Peyer's patch (tissue), 4 donors: Measurements from ENCODE around the gene HJURP. TPM values are rescaled to one million over a fixed set of nuclear protein-coding genes. Genes with fewer than 3 reads are reported as not detected.
A peak's percentile ranks its signal among the peaks of the same experiment; 100 is the strongest.

Experiments used
- DNase-seq, 3 donors: peaks; one replicate each; pipeline ENCODE4 v3.0.0-alpha.2; 2017 to 2019
- H3K27ac ChIP-seq, 4 donors: fragments of 200-600 bp; sonication (generic); one replicate each; pipeline ENCODE4 v1.5.1; 2016 to 2019
- H3K27me3 ChIP-seq, 2 donors: fragments of 200-600 bp; sonication (generic); one replicate each; pipeline ENCODE4 v1.5.1; 2019
- H3K36me3 ChIP-seq, 3 donors: fragments of 200-600 bp; sonication (generic); one replicate each; pipeline ENCODE4 v1.5.1; 2016 to 2019
- H3K4me1 ChIP-seq, 4 donors: fragments of 200-600 bp; sonication (generic); one replicate each; pipeline ENCODE4 v1.5.1; 2016 to 2019
- H3K4me3 ChIP-seq, 4 donors: fragments of 200-600 bp; sonication (generic); 1 replicate in 3 of 4; 2 replicates in 1 of 4; pipeline ENCODE4 v1.5.1; 2016 to 2019; ENCODE audit warnings: mild to moderate bottlenecking in 1 of 4
- H3K9me3 ChIP-seq, 4 donors: fragments of 200-600 bp; sonication (generic); one replicate each; pipeline ENCODE4 v1.5.1; 2016 to 2019; ENCODE audit warnings: mild to moderate bottlenecking in 1 of 4
- POLR2A ChIP-seq, 2 donors: fragments of 450-650 bp; IDR thresholded peaks; one replicate each; pipeline ENCODE4 v1.5.1; 2017; ENCODE audit warnings: antibody characterized with exemption in 2 of 2, mild to moderate bottlenecking in 2 of 2, moderate library complexity in 2 of 2
- total RNA-seq, 4 donors: library from RNA; depleted of rRNA; stranded (reverse); fragments of >200 nt; gene quantifications; one replicate each; pipeline ENCODE4 v1.1.0, GENCODE V29; 2016
- TF ChIP-seq, protein P1 (sequence below), 6 experiments: fragments of 450-650 bp in 4 of 6; fragments of 200-600 bp in 2 of 6; sonication (generic) in 1 of 6; IDR thresholded peaks; one replicate each; pipeline ENCODE4 v1.5.1; 2017 to 2019; ENCODE audit warnings: antibody characterized with exemption in 6 of 6, mild to moderate bottlenecking in 3 of 6, moderate library complexity in 1 of 6

The HJURP gene
- total RNA-seq, 4 donors from 2014 or later, result 2.1 to 10.7 (median 6.1) TPM

DNA sequence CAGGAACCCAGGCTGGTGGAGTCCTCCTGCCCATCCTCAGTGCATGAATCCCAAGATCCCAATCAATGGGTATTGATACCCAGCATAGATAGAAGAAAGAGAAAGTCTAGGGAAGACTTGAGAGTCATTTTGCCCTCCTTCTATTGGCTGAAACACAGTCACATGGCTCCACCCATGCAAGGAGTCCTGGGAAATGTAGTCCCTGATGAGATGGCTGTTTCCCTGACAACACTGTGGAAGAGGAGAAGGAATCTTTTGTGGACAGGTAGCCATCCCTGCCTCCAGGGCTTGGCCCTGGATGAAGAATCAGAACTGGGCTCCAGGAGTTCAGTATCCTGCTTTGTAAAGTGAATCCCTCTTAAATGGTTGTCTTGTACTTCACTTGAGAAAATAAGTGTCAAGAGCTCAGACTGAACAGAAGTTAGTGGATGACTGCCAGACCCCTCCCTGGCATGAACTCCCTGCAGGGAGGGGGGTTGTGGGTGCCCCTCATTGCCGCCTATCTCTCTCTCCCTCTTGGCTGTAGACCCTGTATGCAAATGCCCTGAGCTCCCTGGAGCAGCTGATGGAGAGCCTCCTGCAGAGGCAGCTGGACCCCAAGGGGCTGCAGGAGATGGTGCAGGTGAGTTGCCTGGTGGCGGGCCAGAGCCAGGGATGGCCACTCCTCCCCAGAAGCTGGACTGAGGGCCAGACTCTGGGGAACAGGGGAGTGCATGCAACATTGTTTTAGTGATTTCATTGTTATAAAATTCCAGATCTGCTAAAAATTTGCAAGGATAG, 40.1 kb downstream of the HJURP start:
- no peaks in the 10 kb centered on the region for H3K36me3 ChIP-seq
- peak in 2 of 3 donors; percentile 27 to 35 for DNase-seq
- TF ChIP-seq, protein P1, sequence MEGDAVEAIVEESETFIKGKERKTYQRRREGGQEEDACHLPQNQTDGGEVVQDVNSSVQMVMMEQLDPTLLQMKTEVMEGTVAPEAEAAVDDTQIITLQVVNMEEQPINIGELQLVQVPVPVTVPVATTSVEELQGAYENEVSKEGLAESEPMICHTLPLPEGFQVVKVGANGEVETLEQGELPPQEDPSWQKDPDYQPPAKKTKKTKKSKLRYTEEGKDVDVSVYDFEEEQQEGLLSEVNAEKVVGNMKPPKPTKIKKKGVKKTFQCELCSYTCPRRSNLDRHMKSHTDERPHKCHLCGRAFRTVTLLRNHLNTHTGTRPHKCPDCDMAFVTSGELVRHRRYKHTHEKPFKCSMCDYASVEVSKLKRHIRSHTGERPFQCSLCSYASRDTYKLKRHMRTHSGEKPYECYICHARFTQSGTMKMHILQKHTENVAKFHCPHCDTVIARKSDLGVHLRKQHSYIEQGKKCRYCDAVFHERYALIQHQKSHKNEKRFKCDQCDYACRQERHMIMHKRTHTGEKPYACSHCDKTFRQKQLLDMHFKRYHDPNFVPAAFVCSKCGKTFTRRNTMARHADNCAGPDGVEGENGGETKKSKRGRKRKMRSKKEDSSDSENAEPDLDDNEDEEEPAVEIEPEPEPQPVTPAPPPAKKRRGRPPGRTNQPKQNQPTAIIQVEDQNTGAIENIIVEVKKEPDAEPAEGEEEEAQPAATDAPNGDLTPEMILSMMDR (IDR thresholded peaks at IDR 0.05), result no peak
- TF ChIP-seq POLR2A (IDR thresholded peaks at IDR 0.05), result no peak
- no peaks in the 10 kb centered on the region for H3K9me3 ChIP-seq
- H3K27ac ChIP-seq, result no peak overlapping the region
- H3K4me3 ChIP-seq, result no peak overlapping the region
- no peaks in the 10 kb centered on the region for H3K4me1 ChIP-seq
- no peaks in the 10 kb centered on the region for H3K27me3 ChIP-seq

DNA sequence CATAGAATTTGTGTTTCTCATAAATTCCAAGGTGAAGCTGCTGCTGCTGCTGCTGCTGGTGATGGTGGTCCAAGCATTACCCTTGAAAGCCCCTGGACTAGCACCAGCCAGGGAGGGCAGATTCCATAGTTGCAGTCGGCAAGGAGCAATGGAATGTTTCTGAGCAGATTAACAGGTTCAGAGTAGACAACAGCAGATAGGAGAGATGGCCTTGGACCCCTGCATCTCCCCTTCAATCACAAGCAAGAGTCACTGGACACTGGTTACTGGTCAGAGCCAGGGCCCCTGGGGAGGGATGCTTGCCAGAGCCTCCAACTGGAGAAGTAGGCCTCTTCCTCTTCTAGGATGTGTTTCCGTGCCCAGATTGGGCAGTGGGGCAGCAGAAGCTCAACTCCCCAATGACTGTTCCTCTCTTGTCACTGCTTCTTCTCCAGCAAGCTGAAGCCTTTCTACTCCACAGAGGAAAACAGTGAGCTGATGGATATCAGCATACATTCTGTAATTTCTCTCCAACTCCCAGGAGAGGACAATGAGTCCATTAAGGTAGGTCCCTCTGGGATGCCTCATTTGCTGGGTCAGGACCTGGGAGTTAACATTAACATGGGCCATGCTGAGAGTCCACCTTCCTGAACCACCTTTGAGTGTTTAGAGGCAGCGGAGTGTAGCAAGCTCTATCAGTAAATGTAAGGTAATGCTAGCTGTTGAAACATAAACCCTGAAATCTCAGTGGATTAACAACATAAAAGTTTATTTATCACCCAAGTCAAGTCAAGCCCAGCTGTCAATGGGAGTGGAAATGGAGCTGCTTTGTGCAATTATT, 40.9 kb downstream of the HJURP start:
- H3K27me3 ChIP-seq, result no peaks in the 10 kb centered on the region
- no peaks in the 10 kb centered on the region for H3K36me3 ChIP-seq
- TF ChIP-seq, protein P1 (IDR thresholded peaks at IDR 0.05), result no peak
- no peak for TF ChIP-seq POLR2A (IDR thresholded peaks at IDR 0.05)
- peak in 2 of 3 donors; percentile 15 to 17 for DNase-seq
- H3K9me3 ChIP-seq, result no peaks in the 10 kb centered on the region
- no peak overlapping the region for H3K27ac ChIP-seq
- H3K4me1 ChIP-seq, result no peaks in the 10 kb centered on the region
- H3K4me3 ChIP-seq, result no peak overlapping the region

DNA sequence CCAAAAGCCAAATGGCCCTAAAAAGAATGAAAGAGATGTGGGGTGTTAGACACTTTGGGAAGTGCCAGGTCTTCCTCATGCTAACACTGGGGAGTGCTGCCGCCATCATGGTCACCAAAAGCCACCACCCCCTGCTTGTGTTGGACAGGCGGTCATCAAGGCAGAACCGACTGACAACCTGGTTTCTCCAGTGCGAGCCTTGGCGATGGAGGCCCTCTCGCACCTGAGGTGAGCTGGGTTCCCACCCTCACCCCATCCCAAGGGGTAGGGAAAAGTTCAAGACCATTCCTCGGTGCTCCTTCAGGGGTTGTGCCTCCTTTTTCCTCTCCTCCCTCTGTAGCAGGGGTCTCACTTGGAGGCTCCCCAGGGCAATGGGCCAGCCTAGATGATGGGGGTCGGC, 42.6 kb downstream of the HJURP start:
- Histone ChIP-seq H3K4me1 (no peaks in the 10 kb centered on the region), H3K4me3 (no peak overlapping the region), H3K27me3 (no peaks in the 10 kb centered on the region), H3K9me3 (no peaks in the 10 kb centered on the region), H3K27ac (no peak overlapping the region), H3K36me3 (no peaks in the 10 kb centered on the region)
- DNase-seq, result peak in 2 of 3 donors; percentile 35 to 40
- no peak for TF ChIP-seq POLR2A (IDR thresholded peaks at IDR 0.05)
- TF ChIP-seq, protein P1 (IDR thresholded peaks at IDR 0.05), result no peak

DNA sequence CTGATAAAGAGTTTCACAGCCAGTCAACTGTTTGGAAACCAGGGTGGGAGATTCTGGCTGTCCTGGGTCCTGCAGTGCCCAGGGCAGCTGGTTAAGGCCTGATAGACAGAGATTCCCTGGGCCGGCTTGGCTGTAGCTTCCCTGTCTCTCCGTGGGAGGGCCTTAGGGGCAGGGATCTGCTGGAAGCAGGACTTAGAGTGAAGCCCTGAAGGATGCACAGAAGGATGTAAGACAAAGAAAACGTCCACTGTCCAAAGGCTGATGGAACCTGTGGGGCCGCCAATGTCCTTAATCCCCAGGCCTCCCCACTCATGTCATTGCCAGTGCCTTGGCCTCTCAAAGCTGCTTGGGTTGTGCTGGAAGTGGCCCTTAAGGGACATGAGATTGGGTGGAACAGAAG, 43.2 kb downstream of the HJURP start:
- no peak for TF ChIP-seq POLR2A (IDR thresholded peaks at IDR 0.05)
- TF ChIP-seq, protein P1 (IDR thresholded peaks at IDR 0.05), result no peak
- H3K9me3 ChIP-seq, result no peaks in the 10 kb centered on the region
- no peaks in the 10 kb centered on the region for H3K4me1 ChIP-seq
- H3K27ac ChIP-seq, result no peak overlapping the region
- no peaks in the 10 kb centered on the region for H3K36me3 ChIP-seq
- H3K27me3 ChIP-seq, result no peaks in the 10 kb centered on the region
- no peak overlapping the region for H3K4me3 ChIP-seq
- peak in 2 of 3 donors; percentile 10 to 13 for DNase-seq

DNA sequence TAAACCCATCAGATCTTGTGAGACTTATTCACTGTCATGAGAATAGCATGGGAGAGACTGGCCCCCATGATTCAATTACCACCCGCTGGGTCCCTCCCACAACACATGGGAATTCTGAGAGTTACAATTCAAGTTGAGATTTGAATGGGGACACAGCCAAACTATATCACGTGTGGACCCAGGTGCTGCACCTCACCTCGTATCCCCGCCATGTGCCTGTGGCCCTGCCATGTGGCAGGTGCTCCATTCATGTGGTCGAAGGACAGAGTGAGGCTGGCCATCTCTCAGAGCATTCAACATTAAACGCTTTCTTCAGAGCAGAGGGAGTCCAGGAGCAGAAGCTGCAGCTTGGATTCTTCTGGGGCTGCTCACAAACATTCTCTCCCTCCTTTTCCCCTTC, 44.0 kb downstream of the HJURP start:
- no peaks in the 10 kb centered on the region for H3K4me1 ChIP-seq
- DNase-seq, result peak in 2 of 3 donors; percentile 6 to 17
- no peak overlapping the region for H3K4me3 ChIP-seq
- TF ChIP-seq, protein P1 (IDR thresholded peaks at IDR 0.05), result no peak
- TF ChIP-seq POLR2A (IDR thresholded peaks at IDR 0.05), result no peak
- H3K36me3 ChIP-seq, result no peaks in the 10 kb centered on the region
- H3K9me3 ChIP-seq, result no peaks in the 10 kb centered on the region
- H3K27ac ChIP-seq, result no peak overlapping the region
- H3K27me3 ChIP-seq, result no peaks in the 10 kb centered on the region
